ENCODE measurements around the gene SAP30. TPM values are rescaled to one million over a fixed set of nuclear protein-coding genes. Genes with fewer than 3 reads are reported as not detected.

The SAP30 gene
- total RNA-seq, 4 donors from 2014 or later = 27.7 to 88.5 (median 49.1) TPM

DNA sequence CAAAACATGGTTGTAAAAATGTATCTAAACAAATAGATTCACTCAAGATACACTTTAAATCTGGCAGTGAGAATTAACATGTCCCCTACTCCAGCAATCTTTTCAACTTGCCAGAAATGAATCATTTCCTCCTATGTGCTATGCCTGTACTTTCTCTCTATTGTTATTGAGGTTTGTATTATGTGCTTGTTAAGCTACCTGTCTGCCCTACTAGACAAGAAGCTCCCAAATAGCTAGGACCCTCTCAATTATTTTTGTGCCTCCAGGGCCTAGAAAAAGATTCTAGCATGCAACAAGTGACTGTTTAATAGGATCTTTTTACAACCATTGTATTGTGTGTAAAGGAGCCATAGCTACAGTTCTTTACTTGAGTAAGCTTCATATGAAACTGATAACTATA, 3.5 kb upstream of the SAP30 start:
- Histone ChIP-seq H3K27ac (peak overlapping the region in 2 of 4 donors; percentile 96 to 99), H3K27me3 (peaks cover 0 to 3% of the 10 kb centered on the region in 2 donors), H3K36me3 (no peaks in the 10 kb centered on the region), H3K4me3 (no peak overlapping the region), H3K4me1 (peaks cover 0 to 38% (median 0%) of the 10 kb centered on the region in 4 donors), H3K9me3 (no peaks in the 10 kb centered on the region)
- TF ChIP-seq, protein P1, sequence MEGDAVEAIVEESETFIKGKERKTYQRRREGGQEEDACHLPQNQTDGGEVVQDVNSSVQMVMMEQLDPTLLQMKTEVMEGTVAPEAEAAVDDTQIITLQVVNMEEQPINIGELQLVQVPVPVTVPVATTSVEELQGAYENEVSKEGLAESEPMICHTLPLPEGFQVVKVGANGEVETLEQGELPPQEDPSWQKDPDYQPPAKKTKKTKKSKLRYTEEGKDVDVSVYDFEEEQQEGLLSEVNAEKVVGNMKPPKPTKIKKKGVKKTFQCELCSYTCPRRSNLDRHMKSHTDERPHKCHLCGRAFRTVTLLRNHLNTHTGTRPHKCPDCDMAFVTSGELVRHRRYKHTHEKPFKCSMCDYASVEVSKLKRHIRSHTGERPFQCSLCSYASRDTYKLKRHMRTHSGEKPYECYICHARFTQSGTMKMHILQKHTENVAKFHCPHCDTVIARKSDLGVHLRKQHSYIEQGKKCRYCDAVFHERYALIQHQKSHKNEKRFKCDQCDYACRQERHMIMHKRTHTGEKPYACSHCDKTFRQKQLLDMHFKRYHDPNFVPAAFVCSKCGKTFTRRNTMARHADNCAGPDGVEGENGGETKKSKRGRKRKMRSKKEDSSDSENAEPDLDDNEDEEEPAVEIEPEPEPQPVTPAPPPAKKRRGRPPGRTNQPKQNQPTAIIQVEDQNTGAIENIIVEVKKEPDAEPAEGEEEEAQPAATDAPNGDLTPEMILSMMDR (IDR thresholded peaks at IDR 0.05) = no peak
- TF ChIP-seq POLR2A (IDR thresholded peaks at IDR 0.05) = no peak
- no peak for TF ChIP-seq EP300 (IDR thresholded peaks at IDR 0.05)
- no peak for DNase-seq (ENCODE audit: low spot score in 2 of 2)

GRCh38 chr4:173367946-173368345, 2.8 kb upstream of the SAP30 start:
- Histone ChIP-seq H3K36me3 (no peaks in the 10 kb centered on the region), H3K9me3 (no peaks in the 10 kb centered on the region), H3K4me1 (peaks cover 0 to 41% (median 0%) of the 10 kb centered on the region in 4 donors), H3K27me3 (peaks cover 0 to 3% of the 10 kb centered on the region in 2 donors), H3K27ac (peak overlapping the region in 2 of 4 donors; percentile 96 to 99), H3K4me3 (peak overlapping the region in 1 of 4 donors; percentile 18)
- no peak for TF ChIP-seq EP300 (IDR thresholded peaks at IDR 0.05)
- TF ChIP-seq, protein P1 (IDR thresholded peaks at IDR 0.05) = no peak
- TF ChIP-seq POLR2A (IDR thresholded peaks at IDR 0.05) = no peak
- no peak for DNase-seq (ENCODE audit: low spot score in 2 of 2)
- WGBS, 2 donors = 38 to 40% methylated on average over 4 of the region's 4 CpGs

DNA sequence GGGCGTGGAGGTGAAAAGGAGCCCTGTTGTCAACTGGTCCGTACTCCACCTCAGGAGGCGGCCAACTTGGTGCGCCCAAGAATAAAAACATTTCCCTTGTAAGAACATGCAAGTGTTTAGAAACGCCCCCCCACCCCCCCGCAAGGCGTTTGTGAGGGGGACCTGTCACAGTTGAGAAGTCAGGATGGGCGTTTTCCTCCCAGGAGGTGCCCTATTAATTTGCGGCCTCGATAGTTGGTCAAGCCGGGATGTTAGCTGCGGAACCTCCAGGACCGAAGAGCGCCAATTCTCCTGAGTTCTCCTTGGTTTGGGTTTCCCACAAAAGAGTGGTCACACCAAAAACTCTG, 651 bp upstream of the SAP30 start:
- no peaks in the 10 kb centered on the region for H3K9me3 ChIP-seq
- TF ChIP-seq, protein P1 (IDR thresholded peaks at IDR 0.05) = no peak
- no peak for TF ChIP-seq POLR2A (IDR thresholded peaks at IDR 0.05)
- TF ChIP-seq EP300 (IDR thresholded peaks at IDR 0.05) = no peak
- WGBS, 2 donors = 0 to 1% methylated on average over 14 of the region's 14 CpGs
- H3K4me1 ChIP-seq = peaks cover 0 to 60% (median 0%) of the 10 kb centered on the region in 4 donors
- no peaks in the 10 kb centered on the region for H3K36me3 ChIP-seq
- H3K27ac ChIP-seq = peak overlapping the region; percentile 91 to 99 (median 96)
- H3K27me3 ChIP-seq = peaks cover 0 to 3% of the 10 kb centered on the region in 2 donors
- H3K4me3 ChIP-seq = peak overlapping the region; percentile 67 to 92 (median 80)
- peak; percentile 54 to 62 for DNase-seq (ENCODE audit: low spot score in 2 of 2)

DNA sequence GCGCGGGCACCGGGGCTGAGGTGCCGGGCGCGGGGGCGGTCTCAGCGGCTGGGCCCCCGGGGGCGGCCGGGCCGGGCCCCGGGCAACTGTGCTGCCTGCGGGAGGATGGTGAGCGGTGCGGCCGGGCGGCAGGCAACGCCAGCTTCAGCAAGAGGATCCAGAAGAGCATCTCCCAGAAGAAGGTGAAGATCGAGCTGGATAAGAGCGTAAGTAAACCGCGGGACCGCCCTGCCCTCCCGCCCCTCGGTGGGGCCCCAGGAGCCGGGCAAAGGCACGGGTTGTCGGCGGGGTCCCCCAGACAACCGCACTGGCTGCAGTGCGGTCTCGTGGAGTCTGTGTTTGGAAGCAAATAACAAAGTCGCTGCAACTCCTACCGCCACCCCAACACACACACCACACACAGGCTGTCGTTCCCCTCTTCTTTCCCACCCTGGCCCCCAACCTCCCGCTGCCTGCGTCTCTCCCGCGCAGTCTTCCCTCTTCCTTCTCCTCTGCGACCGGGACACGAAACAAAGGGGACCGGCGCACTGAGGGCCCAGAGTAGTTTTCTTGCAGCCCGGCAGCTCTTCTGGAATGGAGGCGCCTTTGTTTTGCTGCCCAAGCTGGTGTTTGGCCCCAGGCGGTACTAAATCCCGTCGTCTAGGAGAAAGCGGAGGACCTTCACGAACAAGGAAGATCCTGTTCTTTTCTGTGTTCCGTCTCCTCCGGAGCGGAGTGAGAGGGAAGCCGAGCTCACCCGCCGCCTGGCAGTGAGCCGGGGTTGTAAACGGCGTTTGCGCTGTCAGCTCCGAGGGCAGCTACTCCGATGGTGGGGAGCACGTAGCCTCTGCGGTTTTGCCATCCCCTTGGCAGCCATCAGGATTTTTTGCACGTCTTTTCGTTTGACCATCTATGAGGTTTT, 788 bp downstream of the SAP30 start:
- Histone ChIP-seq H3K4me1 (peaks cover 0 to 58% (median 0%) of the 10 kb centered on the region in 4 donors), H3K27ac (peak overlapping the region; percentile 83 to 96 (median 92)), H3K9me3 (no peaks in the 10 kb centered on the region), H3K27me3 (peaks cover 0 to 3% of the 10 kb centered on the region in 2 donors), H3K36me3 (peaks cover 0 to 8% (median 0%) of the 10 kb centered on the region in 3 donors), H3K4me3 (peak overlapping the region; percentile 67 to 92 (median 80))
- 0% methylated on average over 47 to 48 of the region's 68 CpGs for WGBS, 2 donors
- DNase-seq (ENCODE audit: low spot score in 2 of 2) = peak; percentile 28 to 43
- TF ChIP-seq, protein P1 (IDR thresholded peaks at IDR 0.05) = no peak
- TF ChIP-seq EP300 (IDR thresholded peaks at IDR 0.05) (peak in 1 of 2 donors; percentile 78), POLR2A (IDR thresholded peaks at IDR 0.05) (no peak)

DNA sequence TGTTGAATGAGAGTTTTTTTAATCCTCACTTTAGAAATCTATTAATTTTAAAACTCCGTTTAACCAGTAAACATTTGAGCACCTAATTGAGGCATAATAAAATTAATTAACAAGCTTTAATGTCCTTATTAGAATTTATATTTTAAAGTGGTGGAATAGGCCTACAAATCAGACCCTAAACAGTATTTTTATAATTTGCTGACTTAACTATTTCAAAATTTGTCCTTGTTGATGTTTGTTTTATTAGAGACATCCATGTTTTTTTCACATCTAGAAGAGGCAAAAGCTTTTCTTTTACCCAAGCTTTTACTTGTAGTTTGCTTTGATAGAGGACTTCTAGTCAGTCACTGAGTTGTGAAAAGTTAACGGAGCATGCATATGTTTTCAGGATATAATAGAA, 3.8 kb downstream of the SAP30 start:
- Histone ChIP-seq H3K27ac (peak overlapping the region in 2 of 4 donors; percentile 31 to 96), H3K9me3 (no peaks in the 10 kb centered on the region), H3K4me3 (no peak overlapping the region), H3K4me1 (peaks cover 0 to 31% (median 0%) of the 10 kb centered on the region in 4 donors), H3K27me3 (peaks cover 0 to 3% of the 10 kb centered on the region in 2 donors), H3K36me3 (peaks cover 0 to 8% (median 0%) of the 10 kb centered on the region in 3 donors)
- no peak for DNase-seq (ENCODE audit: low spot score in 2 of 2)
- WGBS, 2 donors = 84 to 95% methylated on average over 2 of the region's 2 CpGs
- TF ChIP-seq, protein P1 (IDR thresholded peaks at IDR 0.05) = no peak
- TF ChIP-seq POLR2A (IDR thresholded peaks at IDR 0.05) (no peak), EP300 (IDR thresholded peaks at IDR 0.05) (no peak)
